B cell (primary cell): ENCODE measurements around the gene TTC28. TPM values are rescaled to one million over a fixed set of nuclear protein-coding genes. Genes with fewer than 3 reads are reported as not detected.

Source experiments
- ATAC-seq: fragments of 200-7000 bp; cut with Tn5 transposase; one replicate; pipeline ENCODE4 v1.10.0; 2021; ENCODE audit warnings: low read depth, mild to moderate bottlenecking, moderate number of reproducible peaks, moderate library complexity
- CTCF ChIA-PET: fragments of 350-600 bp; sonication (Branson Sonifier 250); formaldehyde crosslinking; loops from one replicate; lab custom pipeline; 2021; ENCODE audit warnings: antibody characterized with exemption, inconsistent platforms; lab: Charles Lee
- POLR2A ChIA-PET: fragments of 350-600 bp; sonication (Branson Sonifier 250); formaldehyde crosslinking; loops from one replicate; lab custom pipeline; 2021; ENCODE audit warnings: antibody characterized with exemption; lab: Charles Lee
- DNase-seq: peaks from one replicate; pipeline ENCODE4 v3.0.0; 2013
- H2AFZ ChIP-seq: 2 replicates; pipeline ENCODE4 v1.6.1; 2012; ENCODE audit warnings: mild to moderate bottlenecking, low read depth, low read length; ENCODE audit not compliant: insufficient read depth, poor library complexity, severe bottlenecking
- H3K27ac ChIP-seq, 2 donors: 1 replicate in 1 of 2; 2 replicates in 1 of 2; pipeline ENCODE4 v1.5.1; 2012 to 2013; ENCODE audit warnings: low read length in 2 of 2, mild to moderate bottlenecking in 2 of 2, moderate library complexity in 1 of 2
- H3K27me3 ChIP-seq, 4 experiments: fragments of 200-600 bp in 1 of 4; sonication (generic) in 1 of 4; replicated peaks in 1 of 4; 1 replicate in 2 of 4; 2 replicates in 2 of 4; pipeline versions ENCODE4 v1.6.1 to v1.7.0; 2013 to 2016; ENCODE audit warnings: low read length in 3 of 4, mild to moderate bottlenecking in 2 of 4, mixed read lengths in 1 of 4, moderate library complexity in 1 of 4; ENCODE audit not compliant: insufficient read depth in 4 of 4, control insufficient read depth in 3 of 4; ENCODE audit errors: control extremely low read depth in 1 of 4
- H3K36me3 ChIP-seq, 2 experiments: replicated peaks in 1 of 2; 1 replicate in 1 of 2; 2 replicates in 1 of 2; pipeline versions ENCODE4 v1.6.1 to v1.7.1; 2013; ENCODE audit warnings: low read length in 1 of 2; ENCODE audit not compliant: insufficient read depth in 2 of 2, control insufficient read depth in 1 of 2; ENCODE audit errors: control extremely low read depth in 1 of 2, extremely low read depth in 1 of 2
- H3K4me1 ChIP-seq, 2 donors: fragments of 200-600 bp in 1 of 2; sonication (generic) in 1 of 2; 1 replicate in 1 of 2; 2 replicates in 1 of 2; pipeline versions ENCODE4 v1.5.1 to v1.6.1; 2013 to 2017; ENCODE audit warnings: low read length in 2 of 2; ENCODE audit not compliant: control insufficient read depth in 2 of 2, insufficient read depth in 2 of 2
- H3K4me2 ChIP-seq: replicated peaks from 2 replicates; pipeline ENCODE3; 2012; ENCODE audit warnings: mild to moderate bottlenecking, low read depth, low read length; ENCODE audit not compliant: poor library complexity, severe bottlenecking
- H3K4me3 ChIP-seq, 5 experiments: fragments of 200-600 bp in 1 of 5; sonication (generic) in 1 of 5; 1 replicate in 3 of 5; 2 replicates in 2 of 5; pipeline versions ENCODE4 v1.5.1 to v1.7.0; 2011 to 2016; ENCODE audit warnings: low read length in 4 of 5, mild to moderate bottlenecking in 4 of 5, low read depth in 2 of 5, control low read depth in 1 of 5, moderate library complexity in 1 of 5; ENCODE audit not compliant: insufficient read depth in 1 of 5; ENCODE audit errors: control extremely low read depth in 1 of 5, extremely low read depth in 1 of 5
- H3K79me2 ChIP-seq: fragments of 200-600 bp; sonication (generic); one replicate; pipeline ENCODE4 v1.6.0; 2016; ENCODE audit warnings: low read length; ENCODE audit not compliant: control insufficient read depth, insufficient read depth
- H3K9ac ChIP-seq: fragments of 200-600 bp; sonication (generic); 2 replicates; pipeline ENCODE4 v1.6.1; 2017; ENCODE audit warnings: mild to moderate bottlenecking, low read length, moderate library complexity
- H3K9me3 ChIP-seq, 3 donors: one replicate each; pipeline versions ENCODE4 v1.6.1 to v1.7.1; 2013; ENCODE audit warnings: low read length in 2 of 3; ENCODE audit not compliant: control insufficient read depth in 2 of 3, insufficient read depth in 1 of 3; ENCODE audit errors: control extremely low read depth in 1 of 3
- H4K20me1 ChIP-seq: 2 replicates; pipeline ENCODE4 v1.6.0; 2012; ENCODE audit warnings: mild to moderate bottlenecking, low read length; ENCODE audit not compliant: insufficient read depth, control insufficient read depth, poor library complexity, severe bottlenecking
- H3K27ac Mint-ChIP-seq: one replicate; pipeline ENCODE4 v1.8.0; 2021; ENCODE audit warnings: mixed read lengths
- H3K27me3 Mint-ChIP-seq: one replicate; pipeline ENCODE4 v1.8.0; 2021; ENCODE audit warnings: mixed read lengths
- H3K4me1 Mint-ChIP-seq: one replicate; pipeline ENCODE4 v1.8.0; 2021; ENCODE audit warnings: mixed read lengths
- H3K4me3 Mint-ChIP-seq: one replicate; pipeline ENCODE4 v1.8.0; 2021; ENCODE audit warnings: mixed read lengths
- H3K9me3 Mint-ChIP-seq: one replicate; pipeline ENCODE4 v1.8.0; 2022; ENCODE audit warnings: mixed read lengths; ENCODE audit not compliant: insufficient read depth
- EZH2 ChIP-seq: IDR thresholded peaks from 2 replicates; pipeline ENCODE4 v1.6.1; 2012; ENCODE audit warnings: borderline replicate concordance, low read depth, mild to moderate bottlenecking, moderate library complexity, low read length; ENCODE audit not compliant: insufficient read depth, poor library complexity, severe bottlenecking
- WGBS: methylation state at CpG from one replicate; pipeline ENCODE4 v1.1.5; 2013; ENCODE audit warnings: missing lambda C conversion rate; ENCODE audit not compliant: insufficient coverage; 5-methylcytosine and 5-hydroxymethylcytosine counted together
- intact Hi-C: fragments of 100-400 bp; cut with micrococcal nuclease; formaldehyde crosslinking; loops from one replicate; pipeline ENCODE4 v1.10.0; 2022
- polyA plus RNA-seq: library from polyadenylated mRNA; depleted of rRNA; stranded (reverse); fragments of >200 nt; gene quantifications from 2 replicates; pipeline ENCODE4 v1.2.3, GENCODE V29; 2012
- total RNA-seq, 2 donors: library from RNA; stranded (reverse); fragments of 120-200 nt in 1 of 2; gene quantifications; 1 replicate in 1 of 2; 2 replicates in 1 of 2; pipeline versions ENCODE4 v1.2.3 to v1.2.4, GENCODE V29; 2013 to 2022
- TF ChIP-seq, protein P1 (sequence below): fragments of 200-600 bp; IDR thresholded peaks from one replicate; pipeline ENCODE4 v1.8.0; 2022; ENCODE audit warnings: antibody characterized with exemption, mild to moderate bottlenecking

TTC28 gene
- total and polyA plus RNA-seq, 2 donors (not counting 1 experiment from before 2014, with no cell fraction given) = 4.5 to 7.3 TPM

GRCh38 chr22:28466399-28466798 lies 213.2 kb downstream of the TTC28 start:
- H4K20me1 ChIP-seq = no peaks in the 10 kb centered on the region
- Mint-ChIP-seq H3K27ac (no peak overlapping the region), H3K9me3 (no peaks in the 10 kb centered on the region), H3K4me3 (no peak overlapping the region), H3K4me1 (no peaks in the 10 kb centered on the region), H3K27me3 (peaks cover 18% of the 10 kb centered on the region)
- no peak overlapping the region for H2AFZ ChIP-seq
- no peak for TF ChIP-seq EZH2
- TF ChIP-seq, protein P1, sequence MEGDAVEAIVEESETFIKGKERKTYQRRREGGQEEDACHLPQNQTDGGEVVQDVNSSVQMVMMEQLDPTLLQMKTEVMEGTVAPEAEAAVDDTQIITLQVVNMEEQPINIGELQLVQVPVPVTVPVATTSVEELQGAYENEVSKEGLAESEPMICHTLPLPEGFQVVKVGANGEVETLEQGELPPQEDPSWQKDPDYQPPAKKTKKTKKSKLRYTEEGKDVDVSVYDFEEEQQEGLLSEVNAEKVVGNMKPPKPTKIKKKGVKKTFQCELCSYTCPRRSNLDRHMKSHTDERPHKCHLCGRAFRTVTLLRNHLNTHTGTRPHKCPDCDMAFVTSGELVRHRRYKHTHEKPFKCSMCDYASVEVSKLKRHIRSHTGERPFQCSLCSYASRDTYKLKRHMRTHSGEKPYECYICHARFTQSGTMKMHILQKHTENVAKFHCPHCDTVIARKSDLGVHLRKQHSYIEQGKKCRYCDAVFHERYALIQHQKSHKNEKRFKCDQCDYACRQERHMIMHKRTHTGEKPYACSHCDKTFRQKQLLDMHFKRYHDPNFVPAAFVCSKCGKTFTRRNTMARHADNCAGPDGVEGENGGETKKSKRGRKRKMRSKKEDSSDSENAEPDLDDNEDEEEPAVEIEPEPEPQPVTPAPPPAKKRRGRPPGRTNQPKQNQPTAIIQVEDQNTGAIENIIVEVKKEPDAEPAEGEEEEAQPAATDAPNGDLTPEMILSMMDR = no peak
- H3K27me3 ChIP-seq = peaks cover 0 to 3% (median 0%) of the 10 kb centered on the region in 4 experiments
- no peaks in the 10 kb centered on the region for H3K9me3 ChIP-seq
- H3K27ac ChIP-seq = no peak overlapping the region
- no peak overlapping the region for H3K4me3 ChIP-seq
- intact Hi-C loops = no loop called here
- POLR2A ChIA-PET = no interaction called here
- H3K79me2 ChIP-seq = no peaks in the 10 kb centered on the region
- DNase-seq (no peak), ATAC-seq (no peak)
- no peak overlapping the region for H3K9ac ChIP-seq
- 85% methylated on average over 4 of the region's 4 CpGs for WGBS
- H3K4me2 ChIP-seq = no peak overlapping the region
- CTCF ChIA-PET = no interaction called here
- H3K36me3 ChIP-seq = no peaks in the 10 kb centered on the region
- H3K4me1 ChIP-seq = no peaks in the 10 kb centered on the region

- no peak overlapping the region for H3K4me2 ChIP-seq
- no peaks in the 10 kb centered on the region for H3K79me2 ChIP-seq
- peaks cover 0 to 3% (median 0%) of the 10 kb centered on the region in 4 experiments for H3K27me3 ChIP-seq
- H3K9me3 ChIP-seq = no peaks in the 10 kb centered on the region
- ATAC-seq = no peak
- TF ChIP-seq EZH2 = no peak
- TF ChIP-seq, protein P1 = no peak
- Mint-ChIP-seq H3K27ac (no peak overlapping the region), H3K9me3 (no peaks in the 10 kb centered on the region), H3K4me3 (no peak overlapping the region), H3K27me3 (peaks cover 18% of the 10 kb centered on the region), H3K4me1 (no peaks in the 10 kb centered on the region)
- H3K4me1 ChIP-seq = no peaks in the 10 kb centered on the region
- no peak overlapping the region for H3K9ac ChIP-seq
- H3K27ac ChIP-seq = no peak overlapping the region
- POLR2A ChIA-PET = no interaction called here
- WGBS = no CpG with 5 or more reads among the region's 1 CpG
- CTCF ChIA-PET = no interaction called here
- DNase-seq = no peak
- intact Hi-C loops = no loop called here
- no peaks in the 10 kb centered on the region for H3K36me3 ChIP-seq
- H2AFZ ChIP-seq = no peak overlapping the region
- no peak overlapping the region for H3K4me3 ChIP-seq
- H4K20me1 ChIP-seq = no peaks in the 10 kb centered on the region
These were observed 213.8 kb downstream of the TTC28 start for GRCh38 chr22:28465841-28466240.
